GM12878 (cell line): ENCODE results near the gene SIPA1. TPM values are rescaled to one million over a fixed set of nuclear protein-coding genes. Genes with fewer than 3 reads are reported as not detected.
A peak's percentile ranks its signal among the peaks of the same experiment; 100 is the strongest.

ENCODE experiments used
- ASH2L ChIP-seq: fragments of 300-600, 200-600 bp; sonication (generic); IDR thresholded peaks from 2 replicates; pipeline ENCODE4 v1.6.1; 2017; ENCODE audit warnings: low read depth, mild to moderate bottlenecking, borderline replicate concordance
- ATF3 ChIP-seq: IDR thresholded peaks from 2 replicates; pipeline ENCODE4 v1.6.1; 2011; ENCODE audit warnings: low read depth, mild to moderate bottlenecking, low read length, moderate library complexity, borderline replicate concordance; ENCODE audit errors: extremely low read depth
- BCLAF1 ChIP-seq: fragments of 450-650 bp; IDR thresholded peaks from 2 replicates; pipeline ENCODE4 v1.6.1; 2017; ENCODE audit warnings: antibody characterized with exemption, mild to moderate bottlenecking, moderate library complexity
- BMI1 ChIP-seq: fragments of 450-650 bp; IDR thresholded peaks from 2 replicates; pipeline ENCODE4 v1.6.1; 2016; ENCODE audit warnings: mild to moderate bottlenecking, moderate library complexity, borderline replicate concordance
- CBX3 ChIP-seq: fragments of 200-600 bp; sonication (generic); IDR thresholded peaks from 2 replicates; pipeline ENCODE4 v1.6.1; 2016; ENCODE audit warnings: low read depth, borderline replicate concordance
- CREM ChIP-seq: IDR thresholded peaks from 2 replicates; pipeline ENCODE4 v1.6.1; 2014; ENCODE audit warnings: antibody characterized with exemption, low read depth
- ESRRA ChIP-seq: IDR thresholded peaks from 2 replicates; pipeline ENCODE4 v1.6.1; 2012; ENCODE audit warnings: mild to moderate bottlenecking, low read length, improper control_type of control experiment
- HSF1 ChIP-seq: fragments of 150-350 bp; IDR thresholded peaks from 2 replicates; pipeline ENCODE4 v1.6.1; 2014; ENCODE audit warnings: mild to moderate bottlenecking, low read depth, low read length
- IKZF1 ChIP-seq: fragments of 450-650 bp; conservative IDR thresholded peaks from 2 replicates; pipeline ENCODE4 v1.6.1; 2017; ENCODE audit warnings: antibody characterized with exemption, mild to moderate bottlenecking
- KAT2A ChIP-seq: conservative IDR thresholded peaks from 2 replicates; pipeline ENCODE4 v1.6.1; 2011; ENCODE audit warnings: low read depth, low read length; ENCODE audit not compliant: control insufficient read depth
- MEF2B ChIP-seq: fragments of 450-650 bp; IDR thresholded peaks from 2 replicates; pipeline ENCODE4 v1.6.1; 2018; ENCODE audit warnings: mild to moderate bottlenecking, moderate library complexity; ENCODE audit not compliant: partially characterized antibody, poor library complexity, severe bottlenecking
- PML ChIP-seq: IDR thresholded peaks from 2 replicates; pipeline ENCODE4 v1.6.1; 2012; ENCODE audit warnings: low read length, inconsistent platforms
- POLR2A ChIP-seq: IDR thresholded peaks from 2 replicates; pipeline ENCODE4 v1.6.1; 2011; ENCODE audit warnings: low read depth, mild to moderate bottlenecking, low read length
- RAD51 ChIP-seq: fragments of 450-650 bp; IDR thresholded peaks from 2 replicates; pipeline ENCODE4 v1.6.1; 2016; ENCODE audit warnings: moderate library complexity, mild to moderate bottlenecking, inconsistent platforms
- RELB ChIP-seq: fragments of 450-650 bp; IDR thresholded peaks from 2 replicates; pipeline ENCODE4 v1.6.1; 2017; ENCODE audit warnings: low read depth, mild to moderate bottlenecking, moderate library complexity
- SIN3A ChIP-seq: IDR thresholded peaks from 2 replicates; pipeline ENCODE4 v1.6.1; 2012; ENCODE audit warnings: low read depth, low read length, improper control_type of control experiment
- USF2 ChIP-seq: IDR thresholded peaks from 2 replicates; pipeline ENCODE4 v1.6.1; 2011; ENCODE audit warnings: low read depth, low read length, improper control_type of control experiment, borderline replicate concordance
- ZBTB11 ChIP-seq: fragments of 450-650 bp; formaldehyde crosslinking; IDR thresholded peaks from 2 replicates; pipeline ENCODE4 v1.5.0; 2022; ENCODE audit warnings: mild to moderate bottlenecking, missing genetic modification characterization
- ZNF622 ChIP-seq: fragments of 450-650 bp; IDR thresholded peaks from 2 replicates; pipeline ENCODE4 v1.6.1; 2017; ENCODE audit warnings: mild to moderate bottlenecking, inconsistent platforms
- polyA plus RNA-seq, 11 experiments: library from polyadenylated mRNA; depleted of rRNA in 4 of 11; unstranded in 6 of 11; stranded (reverse) in 5 of 11; fragments of >200 nt; fragmentation: Nextera tagmentation in 4 of 11; fragmentation: Illumina TruSeq in 1 of 11; extraction: Ambion mirVana in 4 of 11; extraction: Trizol in 1 of 11; gene quantifications; 1 replicate in 1 of 11; 2 replicates in 10 of 11; pipeline versions ENCODE4 v1.2.1 to v1.2.3, GENCODE V29; 2011 to 2016; ENCODE audit warnings: inconsistent platforms in 2 of 11, missing spikeins in 2 of 11, low read depth in 1 of 11
- total RNA-seq, 4 experiments: library from RNA; depleted of rRNA in 3 of 4; stranded (reverse); fragments of >200 nt in 3 of 4; fragmentation: Illumina TruSeq in 1 of 4; extraction: Trizol in 1 of 4; gene quantifications; 2 replicates each; pipeline versions ENCODE4 v1.2.1 to v1.2.3, GENCODE V29; 2013 to 2021

The SIPA1 gene
- total and polyA plus RNA-seq, 10 of the 15 experiments (the other 5 are each of a cell fraction or from before 2014, with no cell fraction given), result 1.0 to 139 (median 33.4) TPM

GRCh38 chr11:65662799-65663638, 25.1 kb downstream of the SIPA1 start, which contains the start of gene RELA (continued):
- TF ChIP-seq SIN3A (peak; percentile 31), ATF3 (no peak), ESRRA (no peak), IKZF1 (peak; percentile 89), USF2 (no peak), HSF1 (no peak), BCLAF1 (0 out of 2 replicates have a peak, but pooled peaks have one; percentile 63), BMI1 (no peak), MEF2B (no peak), CBX3 (no peak), RAD51 (no peak), CREM (peak; percentile 41), ZBTB11 (CRISPR knock-in tag) (no peak), ZNF622 (no peak), ASH2L (no peak), KAT2A (no peak), RELB (peak; percentile 64), POLR2A (peak; percentile 79), PML (no peak)
